Measurements from ENCODE around the gene ST13.
"Not testable (repeated sequence)": the region's sequence is repeated elsewhere in the genome, so short reads cannot be mapped to it uniquely, and the experiment has no call there.

ST13 gene

DNA sequence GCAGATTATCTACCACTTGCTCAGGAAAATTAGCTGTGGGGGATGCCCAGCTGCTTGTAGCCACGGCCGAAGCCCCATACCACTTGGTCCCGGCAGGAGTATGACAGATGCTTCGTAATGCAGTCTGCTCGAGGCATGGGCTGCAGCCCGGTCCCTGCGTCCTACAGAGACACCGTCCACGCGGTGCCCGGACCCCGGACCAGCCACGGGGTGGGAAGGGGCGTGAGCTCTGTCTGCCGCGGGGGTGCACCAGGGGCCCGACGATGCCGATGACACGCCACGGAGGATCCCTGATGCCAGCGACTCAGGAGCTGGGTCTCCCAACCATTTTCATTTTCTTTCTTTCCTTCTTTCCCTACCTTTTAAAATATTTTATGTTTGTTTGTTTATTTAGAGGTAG, 67.3 kb downstream of the ST13 start:
- DNase-seq (ENCODE audit: low read depth in 1 of 2, low spot score in 1 of 2), result no peak

DNA sequence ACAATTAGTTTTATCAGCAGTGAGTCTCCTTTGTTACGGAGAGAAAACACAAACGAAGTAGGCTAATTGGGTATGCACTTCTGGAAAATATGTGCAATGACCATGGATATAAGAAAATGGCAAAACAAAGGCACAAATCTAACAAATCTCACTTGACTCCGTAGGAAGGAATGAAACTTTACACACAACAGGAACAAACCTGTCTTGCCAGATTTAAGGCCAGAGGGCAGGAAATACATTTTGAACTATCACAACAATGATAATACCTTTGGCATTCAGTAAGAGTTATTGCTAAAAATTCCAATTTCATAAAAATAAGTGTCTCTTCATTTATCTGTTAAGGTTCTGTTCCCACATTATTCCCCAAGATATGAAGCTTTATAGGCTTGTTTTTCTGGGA, 73.9 kb downstream of the ST13 start:
- DNase-seq (ENCODE audit: low read depth in 1 of 2, low spot score in 1 of 2), result no peak

DNA sequence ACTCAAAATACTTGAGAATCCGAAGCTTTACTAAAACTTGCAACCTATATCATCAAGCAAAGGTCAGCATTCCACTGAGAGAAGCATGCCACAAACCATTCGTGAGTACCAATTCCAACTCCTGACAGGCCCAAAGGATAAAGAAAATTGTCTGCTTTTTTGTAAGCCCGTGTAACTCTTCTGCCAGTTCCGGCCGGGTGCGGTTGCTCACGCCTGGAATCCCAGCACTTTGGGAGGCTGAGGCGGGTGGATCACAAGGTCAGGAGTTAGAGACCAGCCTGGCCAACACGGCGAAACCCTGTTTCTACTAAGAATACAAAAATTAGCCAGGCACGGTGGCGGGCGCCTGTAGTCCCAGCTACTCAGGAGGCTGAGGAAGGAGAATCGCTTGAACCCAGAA, 74.7 kb downstream of the ST13 start:
- not testable (repeated sequence) for DNase-seq (ENCODE audit: low read depth in 1 of 2, low spot score in 1 of 2)
